ENCODE data around the gene ZNF276.
A peak's percentile ranks its signal among the peaks of the same experiment; 100 is the strongest.

ZNF276 gene

GRCh38 chr16:89730610-89731234, 9.4 kb downstream of the ZNF276 start:
- H3K9me3 ChIP-seq = no peaks in the 10 kb centered on the region
- no peak overlapping the region for H3K4me3 ChIP-seq (ENCODE audit: low read depth in 1 of 2, low read length in 1 of 2)
- peaks cover 100% of the 10 kb centered on the region for H3K36me3 ChIP-seq
- H3K27me3 ChIP-seq = no peaks in the 10 kb centered on the region
- H3K27ac ChIP-seq = peak overlapping the region; percentile 13
- no peak for TF ChIP-seq CTCF (IDR thresholded peaks at IDR 0.05)
- H3K4me1 ChIP-seq (ENCODE audit: control insufficient read depth in 1 of 2, insufficient read depth in 1 of 2, low read depth in 1 of 2, low read length in 1 of 2) = no peaks in the 10 kb centered on the region

GRCh38 chr16:89732142-89732917, 11.0 kb downstream of the ZNF276 start:
- TF ChIP-seq CTCF (IDR thresholded peaks at IDR 0.05) = no peak
- Histone ChIP-seq H3K27ac (no peak overlapping the region), H3K27me3 (no peaks in the 10 kb centered on the region), H3K4me3 (ENCODE audit: low read depth in 1 of 2, low read length in 1 of 2) (no peak overlapping the region), H3K36me3 (peaks cover 100% of the 10 kb centered on the region), H3K4me1 (ENCODE audit: control insufficient read depth in 1 of 2, insufficient read depth in 1 of 2, low read depth in 1 of 2, low read length in 1 of 2) (no peaks in the 10 kb centered on the region), H3K9me3 (no peaks in the 10 kb centered on the region)

GRCh38 chr16:89732918-89733242, 11.5 kb downstream of the ZNF276 start:
- Histone ChIP-seq H3K27ac (no peak overlapping the region), H3K4me3 (ENCODE audit: low read depth in 1 of 2, low read length in 1 of 2) (no peak overlapping the region), H3K27me3 (no peaks in the 10 kb centered on the region), H3K4me1 (ENCODE audit: control insufficient read depth in 1 of 2, insufficient read depth in 1 of 2, low read depth in 1 of 2, low read length in 1 of 2) (no peaks in the 10 kb centered on the region), H3K9me3 (no peaks in the 10 kb centered on the region), H3K36me3 (peaks cover 100% of the 10 kb centered on the region)
- TF ChIP-seq CTCF (IDR thresholded peaks at IDR 0.05) = no peak

GRCh38 chr16:89733322-89733721, 12.0 kb downstream of the ZNF276 start:
- Histone ChIP-seq H3K27me3 (no peaks in the 10 kb centered on the region), H3K36me3 (peaks cover 100% of the 10 kb centered on the region), H3K27ac (no peak overlapping the region), H3K9me3 (no peaks in the 10 kb centered on the region), H3K4me3 (ENCODE audit: low read depth in 1 of 2, low read length in 1 of 2) (no peak overlapping the region), H3K4me1 (ENCODE audit: control insufficient read depth in 1 of 2, insufficient read depth in 1 of 2, low read depth in 1 of 2, low read length in 1 of 2) (no peaks in the 10 kb centered on the region)
- no peak for TF ChIP-seq CTCF (IDR thresholded peaks at IDR 0.05)

GRCh38 chr16:89733792-89734191, 12.5 kb downstream of the ZNF276 start:
- Histone ChIP-seq H3K4me3 (ENCODE audit: low read depth in 1 of 2, low read length in 1 of 2) (no peak overlapping the region), H3K27me3 (no peaks in the 10 kb centered on the region), H3K27ac (no peak overlapping the region), H3K9me3 (no peaks in the 10 kb centered on the region), H3K36me3 (peaks cover 100% of the 10 kb centered on the region), H3K4me1 (ENCODE audit: control insufficient read depth in 1 of 2, insufficient read depth in 1 of 2, low read depth in 1 of 2, low read length in 1 of 2) (no peaks in the 10 kb centered on the region)
- no peak for TF ChIP-seq CTCF (IDR thresholded peaks at IDR 0.05)
